GM18861 (cell line): ENCODE data around the gene DENND6B.

Source experiments
- ATAC-seq: cut with Tn5 transposase; IDR thresholded peaks from one replicate; pipeline ENCODE4 v1.9.1; 2021; ENCODE audit not compliant: unreplicated experiment

The DENND6B gene

DNA sequence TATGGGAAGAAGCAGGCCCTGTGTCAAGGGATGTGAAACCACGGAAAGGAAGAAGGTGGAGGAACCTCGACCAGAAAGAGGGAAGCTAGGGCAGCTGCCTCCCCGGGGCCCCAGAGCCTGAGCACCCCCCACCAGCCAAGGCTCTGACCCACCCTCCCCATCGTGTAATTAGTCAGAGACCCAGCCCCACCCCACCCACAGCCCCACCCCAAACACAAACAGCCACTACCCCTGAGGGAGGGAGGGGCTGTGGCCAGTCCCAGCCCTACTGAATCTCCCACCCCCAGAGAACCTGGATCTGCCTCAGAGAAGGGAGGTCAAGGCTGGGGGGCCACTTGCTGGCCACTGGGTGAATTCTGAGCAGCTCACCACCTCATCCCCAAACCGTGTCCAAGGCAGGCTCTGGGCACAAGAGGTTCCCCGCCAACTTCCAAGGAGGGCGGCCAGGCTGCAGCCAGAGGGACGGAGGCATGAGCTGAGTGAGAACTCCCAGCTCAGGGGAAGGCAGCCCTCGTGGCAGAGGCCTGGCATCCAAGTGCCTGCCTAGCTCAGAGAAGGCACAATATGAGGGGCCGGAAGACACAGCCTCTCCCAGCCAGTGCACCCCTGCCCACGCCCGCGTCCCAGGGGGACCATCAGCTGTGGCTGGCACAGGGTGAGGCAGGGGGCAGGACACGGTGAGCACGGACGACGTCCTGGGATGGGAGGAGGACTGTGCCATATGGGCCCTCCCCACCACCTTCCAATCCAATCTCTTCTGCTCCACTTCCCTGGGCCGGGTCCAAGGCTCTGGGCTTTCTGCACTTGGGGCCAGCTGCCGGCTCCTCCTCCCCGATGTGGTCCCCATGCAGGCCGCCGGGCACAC, 22.1 kb downstream of the DENND6B start:
- ATAC-seq = no peak

DNA sequence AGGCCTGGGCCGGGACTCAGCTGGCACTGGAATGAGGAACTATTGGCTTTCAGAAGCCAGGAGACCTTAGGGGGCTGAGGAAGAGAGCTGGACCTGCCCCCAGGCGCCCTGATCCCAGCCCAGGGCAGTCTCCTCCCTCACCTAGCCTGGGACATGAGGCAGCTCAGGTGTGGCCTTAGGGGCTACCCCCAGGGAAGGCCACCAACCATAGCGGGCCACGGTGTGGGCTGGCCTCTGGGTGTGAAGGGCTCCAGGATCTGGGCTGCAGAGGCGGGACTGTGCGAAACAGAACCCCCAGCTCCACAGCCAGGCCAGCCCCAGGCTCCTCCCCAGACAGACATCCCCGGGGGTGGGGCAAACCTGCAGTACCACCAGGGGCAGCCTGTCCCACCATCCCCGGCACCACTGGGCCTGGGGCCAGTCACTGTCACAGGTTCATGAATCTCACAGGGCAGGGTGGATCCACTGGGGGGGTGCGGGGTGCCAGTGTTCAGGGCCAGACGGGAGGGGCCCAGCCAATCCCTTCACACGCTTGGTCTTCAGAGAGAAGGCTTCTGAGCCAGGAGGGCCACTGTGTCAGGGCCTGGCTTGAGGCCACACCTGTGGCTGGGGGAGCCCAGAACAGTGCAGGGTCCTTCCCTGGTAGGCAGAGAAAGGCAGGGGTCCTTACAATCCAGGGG, 22.8 kb downstream of the DENND6B start:
- no peak for ATAC-seq

- ATAC-seq = no peak
Measured at GRCh38 chr22:50303515-50303847, 23.3 kb downstream of the DENND6B start.

GRCh38 chr22:50302564-50302963, 24.2 kb downstream of the DENND6B start:
- ATAC-seq = no peak

DNA sequence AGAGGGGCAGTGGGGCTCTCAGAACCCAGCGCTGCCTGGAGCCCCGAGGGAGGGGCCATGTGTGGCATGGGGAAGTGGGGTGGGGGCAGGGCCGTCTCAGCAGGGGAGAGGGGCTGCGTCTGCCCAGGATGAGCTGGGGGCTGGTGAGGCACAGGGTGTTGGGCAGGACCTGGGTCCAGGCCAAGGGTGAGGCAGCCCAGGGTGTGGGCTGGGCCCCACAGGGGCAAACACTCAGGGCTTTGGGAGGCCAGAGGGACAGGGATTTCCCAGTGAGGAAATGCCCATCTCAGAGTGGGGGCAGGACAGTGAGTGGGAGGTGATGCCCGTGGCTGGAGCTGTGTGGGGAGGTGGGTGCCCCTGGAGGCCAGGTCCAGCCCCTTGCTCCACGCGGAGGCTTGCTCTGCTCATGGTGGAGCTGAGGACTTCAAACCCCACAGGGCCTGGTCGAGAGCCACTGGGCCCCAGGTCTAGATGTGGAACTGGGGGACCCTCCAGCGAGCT, 24.7 kb downstream of the DENND6B start:
- no peak for ATAC-seq

DNA sequence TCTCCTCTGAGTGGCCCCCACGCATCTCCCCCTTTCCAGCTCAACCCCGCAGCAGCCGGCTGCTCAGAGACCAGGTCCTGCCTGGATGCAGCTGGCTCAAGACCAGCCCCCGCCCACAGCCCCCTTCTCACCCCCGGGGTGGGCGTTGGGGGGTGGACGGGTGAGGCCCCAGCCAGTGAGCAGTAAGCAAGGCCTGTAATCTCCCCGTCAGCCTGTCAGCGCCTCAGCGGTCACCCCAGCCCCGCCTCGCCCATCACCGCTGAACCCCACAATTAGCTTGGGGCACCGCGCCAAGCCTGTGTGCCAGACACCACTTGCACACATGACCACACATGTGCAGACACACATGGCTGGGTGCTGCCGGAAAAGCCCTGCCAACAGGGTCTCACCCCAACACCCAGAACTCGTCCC, 25.2 kb downstream of the DENND6B start:
- ATAC-seq = no peak

DNA sequence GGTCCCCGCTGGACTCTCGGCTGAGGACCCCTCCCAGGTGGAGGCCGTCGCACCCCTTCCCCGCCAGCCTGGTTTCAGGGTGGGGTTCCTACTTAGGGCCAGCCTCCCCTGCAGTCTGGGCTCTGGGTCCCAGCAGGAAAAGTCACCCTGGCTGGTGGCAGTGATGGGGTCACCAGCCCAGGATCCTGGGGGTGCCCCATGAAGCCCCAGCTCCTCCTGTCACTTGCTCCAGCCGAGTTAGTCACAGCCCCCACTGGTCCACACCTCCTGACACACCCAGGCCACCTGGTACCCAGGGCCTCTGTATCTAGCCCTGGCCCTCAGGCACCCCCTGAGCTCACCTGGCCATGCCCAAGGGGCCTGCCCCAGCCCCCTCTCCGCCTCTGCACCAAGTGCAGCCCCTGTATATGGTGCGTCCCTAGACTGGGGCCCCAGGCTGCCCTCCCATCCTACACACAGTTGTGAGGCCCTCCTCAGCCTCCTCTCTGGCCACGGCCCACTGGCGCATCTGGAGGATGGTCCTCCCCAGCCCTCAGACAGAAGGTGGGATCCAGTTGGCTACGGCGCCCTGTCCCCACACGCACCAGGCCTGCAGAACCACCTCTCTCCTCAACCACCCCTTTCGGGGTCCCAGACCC, 26.1 kb downstream of the DENND6B start:
- ATAC-seq = no peak

- no peak for ATAC-seq
Measured at GRCh38 chr22:50299785-50300619, 26.8 kb downstream of the DENND6B start.

DNA sequence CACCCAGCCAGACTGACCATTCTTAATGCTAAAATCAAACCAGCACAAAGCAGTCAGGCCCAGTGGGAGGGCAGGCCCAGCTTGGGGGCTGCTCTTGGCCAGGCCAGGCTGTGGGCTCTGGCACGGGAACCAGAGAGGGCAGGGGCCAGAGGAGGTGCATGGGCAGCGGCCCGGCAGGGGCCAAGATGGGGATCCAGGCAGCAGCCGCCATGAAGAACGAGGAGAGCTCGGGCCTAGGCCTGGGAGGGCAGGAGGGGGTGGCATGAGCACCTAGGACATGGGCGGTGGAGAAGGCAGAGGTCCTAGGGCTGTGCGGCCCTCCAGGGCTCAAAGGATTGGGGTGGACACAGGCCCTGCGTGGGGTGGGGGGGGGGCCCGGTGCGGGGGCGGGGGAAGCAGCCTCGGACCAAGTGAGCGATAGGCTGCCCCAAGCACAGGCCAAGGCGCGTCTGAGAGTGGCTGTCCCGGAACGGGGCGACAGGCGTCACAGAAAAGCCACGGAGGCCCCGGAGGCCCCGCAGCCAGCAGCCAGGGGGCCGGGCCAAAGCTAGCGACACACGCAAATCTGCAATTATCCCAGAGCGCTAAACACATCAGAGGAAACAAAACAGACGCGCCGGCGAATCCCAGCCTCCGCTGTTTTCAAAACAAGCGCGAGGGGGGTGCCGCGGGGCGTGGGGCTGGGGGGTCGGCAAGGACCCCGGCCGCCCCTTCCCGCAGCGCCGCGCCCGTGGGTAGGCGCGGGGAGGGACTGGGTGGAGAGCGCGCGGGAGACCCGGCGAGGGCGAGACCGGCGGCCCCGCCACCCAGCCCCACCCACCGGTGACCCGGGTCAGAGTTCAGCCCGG, 27.7 kb downstream of the DENND6B start:
- no peak for ATAC-seq

DNA sequence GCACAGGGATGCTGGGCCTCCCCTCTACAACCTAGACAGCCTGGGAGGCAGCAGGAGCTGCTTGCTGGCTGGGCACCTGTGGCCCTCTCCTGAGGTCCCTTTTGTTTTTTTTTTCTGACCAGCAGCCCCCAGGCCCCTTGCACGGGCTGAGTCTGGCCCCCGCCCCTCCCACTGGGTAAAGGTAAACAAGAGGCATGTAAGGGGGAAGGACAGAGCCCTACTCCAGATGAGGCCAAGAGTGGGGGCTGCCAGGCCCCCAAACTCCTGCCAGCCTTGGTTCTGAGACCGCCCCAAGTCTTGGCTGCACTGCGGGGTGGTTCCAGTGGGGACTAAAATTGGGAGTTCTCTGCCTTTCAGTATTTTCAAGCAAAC, 28.6 kb downstream of the DENND6B start:
- no peak for ATAC-seq

GRCh38 chr22:50297510-50298265, 29.1 kb downstream of the DENND6B start:
- no peak for ATAC-seq

DNA sequence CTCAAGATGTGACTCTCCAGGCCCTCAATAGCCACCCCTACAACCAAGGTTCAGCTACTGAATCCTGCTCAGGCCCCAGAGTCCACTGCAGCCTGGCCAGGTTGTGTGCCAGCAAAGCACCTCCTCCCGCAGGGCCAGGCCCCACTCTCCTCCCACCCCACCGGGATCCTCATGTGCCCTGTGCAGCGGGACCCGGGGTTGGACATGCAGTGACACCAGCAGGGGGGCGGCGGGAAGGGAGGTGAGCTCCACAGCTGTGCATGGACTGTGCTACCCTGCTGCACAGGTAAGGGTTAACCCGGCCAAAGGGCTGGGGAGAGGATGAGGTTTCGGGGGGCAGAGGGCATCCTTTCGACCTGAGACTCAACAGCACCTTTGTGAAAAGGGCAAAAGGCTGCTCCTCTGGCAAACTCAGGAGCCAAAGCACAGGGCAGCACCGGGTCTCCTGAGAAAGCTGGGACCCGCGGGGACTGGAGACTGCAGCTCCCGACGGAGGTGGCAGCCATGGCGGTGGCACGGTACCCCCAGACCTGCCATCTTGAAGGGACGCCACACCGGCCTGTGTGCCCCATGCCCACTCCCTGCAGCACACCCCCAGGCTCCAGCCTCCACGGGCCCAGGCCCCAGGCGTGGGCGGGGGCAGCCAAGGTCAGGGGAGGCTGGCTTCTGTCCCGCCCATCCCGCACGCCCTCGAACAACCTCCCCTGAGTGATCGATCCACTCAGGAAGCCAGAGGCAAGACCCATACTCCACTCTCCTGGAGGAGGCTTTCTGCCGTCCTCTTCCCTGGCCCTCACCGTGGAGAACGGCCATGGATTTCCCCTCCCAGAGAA, 29.9 kb downstream of the DENND6B start:
- no peak for ATAC-seq

GRCh38 chr22:50294319-50294656, 32.5 kb downstream of the DENND6B start:
- ATAC-seq = no peak

- ATAC-seq = no peak
Measured at GRCh38 chr22:50293441-50294318, 33.1 kb downstream of the DENND6B start.

- no peak for ATAC-seq
Measured at GRCh38 chr22:50292643-50293440, 34.0 kb downstream of the DENND6B start.

DNA sequence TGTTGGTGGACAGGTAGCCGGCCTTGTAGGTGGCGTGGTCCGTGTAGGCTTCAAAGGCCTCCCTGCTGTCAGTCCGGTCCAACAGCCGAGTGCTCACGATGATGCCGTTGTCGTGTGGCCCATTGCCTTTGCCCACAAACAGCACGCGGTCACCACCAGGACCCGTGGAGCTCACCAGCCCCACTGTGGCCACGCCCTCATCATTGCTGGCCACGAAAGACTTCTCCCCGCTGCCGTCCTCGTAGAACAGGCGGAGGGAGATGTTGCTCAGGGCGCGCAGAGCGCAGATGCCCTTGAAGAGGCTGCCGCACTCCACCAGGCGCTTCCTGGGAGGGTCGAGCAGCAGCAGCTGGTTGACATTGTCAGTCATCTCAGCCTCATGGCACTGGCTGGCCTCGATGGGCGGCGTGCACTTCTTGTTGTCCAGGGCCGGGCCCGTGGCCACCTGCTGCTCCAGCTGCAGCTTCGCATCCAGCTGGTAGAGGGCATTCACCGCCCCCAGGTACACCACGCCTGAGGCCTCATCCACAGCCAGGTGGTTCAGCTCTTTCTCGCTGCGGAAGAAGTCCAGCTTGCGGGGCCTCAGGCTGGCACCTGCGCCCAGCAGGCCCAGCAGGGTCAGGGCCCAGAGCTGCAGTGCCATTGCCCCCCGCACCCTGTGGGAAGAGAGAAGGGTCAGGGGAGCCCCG, 36.7 kb downstream of the DENND6B start:
- ATAC-seq = no peak
